ENCODE results near the gene SMAD7. TPM values are rescaled to one million over a fixed set of nuclear protein-coding genes. Genes with fewer than 3 reads are reported as not detected.

SMAD7 gene
- polyA plus RNA-seq, 3 donors, result 1.4 to 9.4 (median 1.5) TPM

GRCh38 chr18:48989304-48990303 lies 38.8 kb upstream of the SMAD7 start:
- H3K36me3 Mint-ChIP-seq, result peaks cover 0 to 5% of the 10 kb centered on the region in 2 donors
- Histone ChIP-seq H3K9me3 (replicated peaks in 1 of 2; ENCODE audit: control insufficient read depth in 1 of 2, insufficient read depth in 1 of 2, low read length in 2 of 2) (no peaks in the 10 kb centered on the region), H3K4me2 (replicated peaks; ENCODE audit: extremely low read depth, low read length, poor library complexity, severe bottlenecking) (no peak overlapping the region), H3K4me3 (replicated peaks in 1 of 3; ENCODE audit: low read depth in 2 of 3, low read length in 3 of 3) (no peak overlapping the region), H3K27me3 (ENCODE audit: control insufficient read depth in 2 of 2, insufficient read depth in 2 of 2, low read length in 2 of 2) (no peaks in the 10 kb centered on the region), H2AFZ (ENCODE audit: insufficient read depth, low read depth, low read length, poor library complexity, severe bottlenecking) (no peak overlapping the region), H3K9ac (ENCODE audit: insufficient read depth, low read length, poor library complexity, severe bottlenecking) (no peak overlapping the region), H3K27ac (ENCODE audit: low read depth in 1 of 2, low read length in 2 of 2) (no peak overlapping the region), H3K36me3 (replicated peaks in 1 of 2; ENCODE audit: control insufficient read depth in 1 of 2, insufficient read depth in 2 of 2, low read length in 2 of 2) (no peaks in the 10 kb centered on the region), H4K20me1 (ENCODE audit: insufficient read depth, low read length) (no peaks in the 10 kb centered on the region), H3K79me2 (ENCODE audit: insufficient read depth, low read length) (no peaks in the 10 kb centered on the region), H3K4me1 (ENCODE audit: control insufficient read depth in 1 of 2, insufficient read depth in 2 of 2, low read length in 2 of 2) (peaks cover 24 to 34% of the 10 kb centered on the region in 2 donors)
- TF ChIP-seq, protein P1, sequence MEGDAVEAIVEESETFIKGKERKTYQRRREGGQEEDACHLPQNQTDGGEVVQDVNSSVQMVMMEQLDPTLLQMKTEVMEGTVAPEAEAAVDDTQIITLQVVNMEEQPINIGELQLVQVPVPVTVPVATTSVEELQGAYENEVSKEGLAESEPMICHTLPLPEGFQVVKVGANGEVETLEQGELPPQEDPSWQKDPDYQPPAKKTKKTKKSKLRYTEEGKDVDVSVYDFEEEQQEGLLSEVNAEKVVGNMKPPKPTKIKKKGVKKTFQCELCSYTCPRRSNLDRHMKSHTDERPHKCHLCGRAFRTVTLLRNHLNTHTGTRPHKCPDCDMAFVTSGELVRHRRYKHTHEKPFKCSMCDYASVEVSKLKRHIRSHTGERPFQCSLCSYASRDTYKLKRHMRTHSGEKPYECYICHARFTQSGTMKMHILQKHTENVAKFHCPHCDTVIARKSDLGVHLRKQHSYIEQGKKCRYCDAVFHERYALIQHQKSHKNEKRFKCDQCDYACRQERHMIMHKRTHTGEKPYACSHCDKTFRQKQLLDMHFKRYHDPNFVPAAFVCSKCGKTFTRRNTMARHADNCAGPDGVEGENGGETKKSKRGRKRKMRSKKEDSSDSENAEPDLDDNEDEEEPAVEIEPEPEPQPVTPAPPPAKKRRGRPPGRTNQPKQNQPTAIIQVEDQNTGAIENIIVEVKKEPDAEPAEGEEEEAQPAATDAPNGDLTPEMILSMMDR (IDR thresholded peaks at IDR 0.05), result no peak
- H3K4me3 Mint-ChIP-seq, result no peak overlapping the region
- 95% methylated on average over 5 of the region's 16 CpGs for WGBS (ENCODE audit: insufficient coverage)
- peaks cover 37% of the 10 kb centered on the region for H3K4me1 Mint-ChIP-seq
- intact Hi-C loops (cut with micrococcal nuclease), result loop anchor here (5.0 kb wide), 1 partner anchor 37 kb away; the partner anchor contains the start of gene SMAD7 (in 2 of the 2)
- peaks cover 2 to 8% (median 2%) of the 10 kb centered on the region in 3 donors for H3K27me3 Mint-ChIP-seq (ENCODE audit: low read depth in 3 of 3)
- no peak overlapping the region for H3K27ac Mint-ChIP-seq
- H3K9me3 Mint-ChIP-seq, result no peaks in the 10 kb centered on the region
- DNase-seq, result no peak

GRCh38 chr18:48988508-48989303 lies 37.9 kb upstream of the SMAD7 start:
- H2AFZ ChIP-seq (ENCODE audit: insufficient read depth, low read depth, low read length, poor library complexity, severe bottlenecking), result no peak overlapping the region
- WGBS (ENCODE audit: insufficient coverage), result 83% methylated on average over 14 of the region's 15 CpGs
- H3K27ac Mint-ChIP-seq, result no peak overlapping the region
- H3K36me3 Mint-ChIP-seq, result peaks cover 0 to 5% of the 10 kb centered on the region in 2 donors
- no peaks in the 10 kb centered on the region for H3K79me2 ChIP-seq (ENCODE audit: insufficient read depth, low read length)
- no peak overlapping the region for H3K4me3 ChIP-seq (replicated peaks in 1 of 3; ENCODE audit: low read depth in 2 of 3, low read length in 3 of 3)
- H3K27me3 Mint-ChIP-seq (ENCODE audit: low read depth in 3 of 3), result peaks cover 0 to 8% (median 2%) of the 10 kb centered on the region in 3 donors
- H3K36me3 ChIP-seq (replicated peaks in 1 of 2; ENCODE audit: control insufficient read depth in 1 of 2, insufficient read depth in 2 of 2, low read length in 2 of 2), result no peaks in the 10 kb centered on the region
- H3K4me1 Mint-ChIP-seq, result peaks cover 35% of the 10 kb centered on the region
- H3K9me3 ChIP-seq (replicated peaks in 1 of 2; ENCODE audit: control insufficient read depth in 1 of 2, insufficient read depth in 1 of 2, low read length in 2 of 2), result no peaks in the 10 kb centered on the region
- no peaks in the 10 kb centered on the region for H3K9me3 Mint-ChIP-seq
- no peak overlapping the region for H3K4me3 Mint-ChIP-seq
- DNase-seq, result no peak
- TF ChIP-seq, protein P1 (IDR thresholded peaks at IDR 0.05), result no peak
- no peaks in the 10 kb centered on the region for H4K20me1 ChIP-seq (ENCODE audit: insufficient read depth, low read length)
- intact Hi-C loops (cut with micrococcal nuclease), result no loop called here
- H3K9ac ChIP-seq (ENCODE audit: insufficient read depth, low read length, poor library complexity, severe bottlenecking), result no peak overlapping the region
- H3K4me2 ChIP-seq (replicated peaks; ENCODE audit: extremely low read depth, low read length, poor library complexity, severe bottlenecking), result no peak overlapping the region
- no peak overlapping the region for H3K27ac ChIP-seq (ENCODE audit: low read depth in 1 of 2, low read length in 2 of 2)
- H3K4me1 ChIP-seq (ENCODE audit: control insufficient read depth in 1 of 2, insufficient read depth in 2 of 2, low read length in 2 of 2), result peaks cover 26 to 38% of the 10 kb centered on the region in 2 donors
- H3K27me3 ChIP-seq (ENCODE audit: control insufficient read depth in 2 of 2, insufficient read depth in 2 of 2, low read length in 2 of 2), result no peaks in the 10 kb centered on the region
